ENCODE measurements around the gene ZNF691.
"Not testable (repeated sequence)": the region's sequence is repeated elsewhere in the genome, so short reads cannot be mapped to it uniquely, and the experiment has no call there.

Gene ZNF691

GRCh38 chr1:42832641-42833240 lies 13.7 kb upstream of the ZNF691 start:
- DNase-seq (ENCODE audit: low read depth) = no peak

GRCh38 chr1:42833981-42834380 lies 12.4 kb upstream of the ZNF691 start:
- no peak for DNase-seq (ENCODE audit: low read depth)

- no peak for DNase-seq (ENCODE audit: low read depth)
Measured at GRCh38 chr1:42834803-42835202, 11.6 kb upstream of the ZNF691 start.

- no peak for DNase-seq (ENCODE audit: low read depth)
Measured at GRCh38 chr1:42835422-42835821, 11.0 kb upstream of the ZNF691 start.

GRCh38 chr1:42837709-42838108 lies 8.7 kb upstream of the ZNF691 start:
- no peak for DNase-seq (ENCODE audit: low read depth)

- DNase-seq (ENCODE audit: low read depth) = no peak
Measured at GRCh38 chr1:42838482-42839190, 7.8 kb upstream of the ZNF691 start.

- DNase-seq (ENCODE audit: low read depth) = no peak
Measured at GRCh38 chr1:42841010-42841409, 5.4 kb upstream of the ZNF691 start.

- no peak for DNase-seq (ENCODE audit: low read depth)
Measured at GRCh38 chr1:42841440-42842147, 4.8 kb upstream of the ZNF691 start.

- no peak for DNase-seq (ENCODE audit: low read depth)
Measured at GRCh38 chr1:42844592-42845140, 1.7 kb upstream of the ZNF691 start.

GRCh38 chr1:42845193-42845592 lies 1.2 kb upstream of the ZNF691 start:
- no peak for DNase-seq (ENCODE audit: low read depth)

- DNase-seq (ENCODE audit: low read depth) = no peak
Measured at GRCh38 chr1:42845866-42846256, 552 bp upstream of the ZNF691 start.

GRCh38 chr1:42847111-42847595 lies 740 bp downstream of the ZNF691 start:
- no peak for DNase-seq (ENCODE audit: low read depth)

- DNase-seq (ENCODE audit: low read depth) = no peak
Measured at GRCh38 chr1:42847721-42848460, 1.5 kb downstream of the ZNF691 start.

GRCh38 chr1:42848823-42849537 lies 2.6 kb downstream of the ZNF691 start:
- DNase-seq (ENCODE audit: low read depth) = no peak

GRCh38 chr1:42849944-42850343 lies 3.5 kb downstream of the ZNF691 start:
- DNase-seq (ENCODE audit: low read depth) = no peak

GRCh38 chr1:42851420-42851819 lies 5.0 kb downstream of the ZNF691 start:
- no peak for DNase-seq (ENCODE audit: low read depth)

GRCh38 chr1:42851960-42852607 lies 5.7 kb downstream of the ZNF691 start:
- no peak for DNase-seq (ENCODE audit: low read depth)

GRCh38 chr1:42852608-42852980 lies 6.2 kb downstream of the ZNF691 start:
- DNase-seq (ENCODE audit: low read depth) = no peak

GRCh38 chr1:42853116-42853884 lies 6.9 kb downstream of the ZNF691 start:
- DNase-seq (ENCODE audit: low read depth) = no peak

GRCh38 chr1:42856554-42856953 lies 10.1 kb downstream of the ZNF691 start:
- not testable (repeated sequence) for DNase-seq (ENCODE audit: low read depth)
